Effector CD4-positive, alpha-beta T cell (primary cell): ENCODE data around the gene PLEKHB1.

Experiments used
- DNase-seq: peaks from one replicate; pipeline ENCODE4 v3.0.0-alpha.2; 2020
- total RNA-seq: gene quantifications from one replicate; lab custom pipeline; 2026; lab: John Stamatoyannopoulos, UW

Gene PLEKHB1
- total RNA-seq = 19.3 reads per million, percentile 46 among the genes with 10 or more reads in this experiment

- no peak for DNase-seq
These were observed at the start of gene PLEKHB1 for GRCh38 chr11:73645972-73646631. PLEKHB1 (plus strand) TSS chr11:73646581; CDS start chr11:73646609, 28 bp downstream.

GRCh38 chr11:73597336-73597955 is 48.9 kb upstream of the PLEKHB1 start:
- DNase-seq = no peak

- peak; percentile 88 for DNase-seq
These were observed 48.2 kb upstream of the PLEKHB1 start, which contains the start of gene FAM168A for GRCh38 chr11:73597956-73598718. FAM168A (minus strand) TSS chr11:73598112; CDS start chr11:73468474, 129,638 bp downstream.

- DNase-seq = no peak
These were observed 47.5 kb upstream of the PLEKHB1 start for GRCh38 chr11:73598719-73599379.

- DNase-seq = no peak
These were observed 33.7 kb upstream of the PLEKHB1 start for GRCh38 chr11:73612601-73613140.

GRCh38 chr11:73614591-73614990 is 31.8 kb upstream of the PLEKHB1 start:
- no peak for DNase-seq

- no peak for DNase-seq
These were observed 23.3 kb upstream of the PLEKHB1 start for GRCh38 chr11:73622926-73623593.

- no peak for DNase-seq
These were observed 22.7 kb upstream of the PLEKHB1 start for GRCh38 chr11:73623686-73624085.

GRCh38 chr11:73625696-73626318 is 20.6 kb upstream of the PLEKHB1 start:
- DNase-seq = peak; percentile 59

- no peak for DNase-seq
These were observed 16.5 kb upstream of the PLEKHB1 start for GRCh38 chr11:73629907-73630306.

GRCh38 chr11:73632996-73633395 is 13.4 kb upstream of the PLEKHB1 start:
- no peak for DNase-seq

- DNase-seq = no peak
These were observed 12.4 kb upstream of the PLEKHB1 start for GRCh38 chr11:73633999-73634398.

GRCh38 chr11:73635721-73636120 is 10.7 kb upstream of the PLEKHB1 start:
- DNase-seq = no peak

GRCh38 chr11:73636249-73636648 is 10.1 kb upstream of the PLEKHB1 start:
- no peak for DNase-seq

- DNase-seq = no peak
These were observed 9.4 kb upstream of the PLEKHB1 start for GRCh38 chr11:73637012-73637411.

- no peak for DNase-seq
These were observed 5.8 kb upstream of the PLEKHB1 start for GRCh38 chr11:73640592-73640991.

- no peak for DNase-seq
These were observed 4.7 kb upstream of the PLEKHB1 start for GRCh38 chr11:73641668-73642067.

GRCh38 chr11:73645121-73645969 is 1.0 kb upstream of the PLEKHB1 start:
- no peak for DNase-seq

GRCh38 chr11:73647459-73648100 is 1.2 kb downstream of the PLEKHB1 start:
- DNase-seq = peak; percentile 87

GRCh38 chr11:73648121-73648520 is 1.7 kb downstream of the PLEKHB1 start:
- DNase-seq = no peak
